OCI-LY7 (cell line): ENCODE results near the gene PWWP3B. TPM values are rescaled to one million over a fixed set of nuclear protein-coding genes. Genes with fewer than 3 reads are reported as not detected.

Experiments
- BruUV-seq: library from RNA; stranded (reverse); fragments of 400-500 nt; replicated peaks from 2 replicates; lab custom pipeline; 2021; lab: Mats Ljungman, UMichigan
- CTCF ChIA-PET: fragments of 300-600 bp; sonication (Branson Sonifier 250); formaldehyde crosslinking; loops from one replicate; lab custom pipeline; 2022; ENCODE audit warnings: antibody characterized with exemption; ENCODE audit not compliant: unreplicated experiment; lab: Charles Lee
- POLR2A ChIA-PET: fragments of 300-600 bp; sonication (Branson Sonifier 250); formaldehyde crosslinking; loops from one replicate; lab custom pipeline; 2022; ENCODE audit warnings: antibody characterized with exemption; lab: Charles Lee
- DNase-seq: peaks from one replicate; pipeline ENCODE4 v3.0.0-alpha.2; 2015; ENCODE audit warnings: low spot score
- H2AFZ ChIP-seq: fragments of 200-600 bp; sonication (generic), shearing (Covaris generic); 2 replicates; pipeline ENCODE4 v1.6.1; 2014; ENCODE audit warnings: mild to moderate bottlenecking, antibody characterized with exemption, low read length, moderate library complexity
- H3K27ac ChIP-seq: fragments of 200-600 bp; sonication (generic); 2 replicates; pipeline ENCODE4 v1.5.1; 2014; ENCODE audit warnings: mixed run types, low read depth, mild to moderate bottlenecking, moderate library complexity, low read length, inconsistent platforms; ENCODE audit not compliant: poor library complexity, severe bottlenecking
- H3K36me3 ChIP-seq: fragments of 200-600 bp; sonication (generic); 2 replicates; pipeline ENCODE4 v1.6.1; 2014; ENCODE audit warnings: mild to moderate bottlenecking, antibody characterized with exemption, low read length, moderate library complexity, mixed read lengths; ENCODE audit not compliant: insufficient read depth
- H3K4me1 ChIP-seq: fragments of 200-600 bp; sonication (generic); 2 replicates; pipeline ENCODE4 v1.5.1; 2014; ENCODE audit warnings: mild to moderate bottlenecking, low read length; ENCODE audit not compliant: insufficient read depth, poor library complexity, severe bottlenecking
- H3K4me2 ChIP-seq: fragments of 200-600 bp; sonication (generic); 2 replicates; pipeline ENCODE4 v1.6.1; 2014; ENCODE audit warnings: mild to moderate bottlenecking, low read length
- H3K4me3 ChIP-seq: fragments of 200-600 bp; sonication (generic); 2 replicates; pipeline ENCODE4 v1.5.1; 2014; ENCODE audit warnings: mild to moderate bottlenecking, low read depth, low read length; ENCODE audit not compliant: poor library complexity, severe bottlenecking
- H3K79me2 ChIP-seq: fragments of 200-600 bp; sonication (generic); 2 replicates; pipeline ENCODE4 v1.6.1; 2016; ENCODE audit warnings: low read depth, mild to moderate bottlenecking, low read length, moderate library complexity, mixed read lengths; ENCODE audit not compliant: insufficient read depth
- H3K9me2 ChIP-seq: fragments of 200-600 bp; sonication (generic); 2 replicates; pipeline ENCODE4 v1.6.1; 2016; ENCODE audit warnings: mild to moderate bottlenecking, low read length, mixed read lengths; ENCODE audit not compliant: insufficient read depth
- H3K9me3 ChIP-seq: fragments of 200-600 bp; sonication (generic); 2 replicates; pipeline ENCODE4 v1.6.1; 2014; ENCODE audit warnings: mild to moderate bottlenecking, mixed run types, low read length, mixed read lengths
- H4K20me1 ChIP-seq: fragments of 200-600 bp; sonication (generic); 2 replicates; pipeline ENCODE4 v1.6.1; 2014; ENCODE audit warnings: mild to moderate bottlenecking, antibody characterized with exemption, low read length, moderate library complexity, mixed read lengths; ENCODE audit not compliant: insufficient read depth
- CTCF ChIP-seq: fragments of 200-600 bp; sonication (generic); conservative IDR thresholded peaks from 2 replicates; pipeline ENCODE4 v1.5.1; 2014; ENCODE audit warnings: mild to moderate bottlenecking, antibody characterized with exemption, low read length, moderate library complexity, mixed read lengths
- EZH2phosphoT487 ChIP-seq: fragments of 200-600 bp; sonication (generic); IDR thresholded peaks from 2 replicates; pipeline ENCODE4 v1.6.1; 2018; ENCODE audit warnings: low read depth, borderline replicate concordance, mild to moderate bottlenecking, mixed run types, antibody characterized with exemption, low read length, moderate library complexity, mixed read lengths
- intact Hi-C: fragments of 100-400 bp; cut with micrococcal nuclease; formaldehyde crosslinking; loops from one replicate; pipeline ENCODE4 v1.10.0; 2022; ENCODE audit not compliant: unreplicated experiment
- total RNA-seq, 2 experiments: library from RNA; depleted of rRNA in 1 of 2; stranded (reverse); fragments of >200 nt in 1 of 2; shearing (Covaris generic) in 1 of 2; gene quantifications; 2 replicates each; pipeline ENCODE4 v1.2.3, GENCODE V29; 2014 to 2022

The PWWP3B gene
- total RNA-seq, 2 experiments from 2014 or later: not detected

- no peak for DNase-seq
- TF ChIP-seq EZH2phosphoT487: no peak
- TF ChIP-seq CTCF: no peak
- ChIA-PET CTCF (no interaction called here), POLR2A (interaction anchor here (0.7 kb wide), 1 partner anchor 177 kb away, joined by 3 read pairs; no protein-coding TSS in a partner anchor)
- Histone ChIP-seq H2AFZ (no peak overlapping the region), H3K4me3 (no peak overlapping the region), H3K9me3 (no peaks in the 10 kb centered on the region), H3K9me2 (no peaks in the 10 kb centered on the region), H4K20me1 (no peaks in the 10 kb centered on the region), H3K4me1 (no peaks in the 10 kb centered on the region), H3K4me2 (no peak overlapping the region), H3K27ac (no peak overlapping the region), H3K79me2 (no peaks in the 10 kb centered on the region), H3K36me3 (no peaks in the 10 kb centered on the region)
- intact Hi-C loops: no loop called here
- BruUV-seq: no TSS peak
Measured at GRCh38 chrX:106203315-106203714, 35.2 kb downstream of the PWWP3B start.

- no peak for TF ChIP-seq CTCF
- no peaks in the 10 kb centered on the region for H3K36me3 ChIP-seq
- no peak for DNase-seq
- no TSS peak for BruUV-seq
- H3K4me1 ChIP-seq: no peaks in the 10 kb centered on the region
- no peak overlapping the region for H3K4me3 ChIP-seq
- H2AFZ ChIP-seq: no peak overlapping the region
- no peaks in the 10 kb centered on the region for H3K9me3 ChIP-seq
- ChIA-PET CTCF (no interaction called here), POLR2A (no interaction called here)
- intact Hi-C loops: no loop called here
- H3K9me2 ChIP-seq: no peaks in the 10 kb centered on the region
- H3K79me2 ChIP-seq: no peaks in the 10 kb centered on the region
- no peak overlapping the region for H3K4me2 ChIP-seq
- H4K20me1 ChIP-seq: no peaks in the 10 kb centered on the region
- H3K27ac ChIP-seq: no peak overlapping the region
Measured at GRCh38 chrX:106208154-106208553, 40.0 kb downstream of the PWWP3B start.

Other genes starting within 250 kb of the PWWP3B start
- not detected in 2 replicates for gene SERPINA7, start 129.6 kb upstream of the PWWP3B start, total RNA-seq (2014; rRNA removed; shearing (Covaris generic))
- gene SERPINA7, start 129.6 kb upstream of the PWWP3B start, total RNA-seq (2022): not detected in 2 replicates